ENCODE measurements around the gene RGPD8. TPM values are rescaled to one million over a fixed set of nuclear protein-coding genes. Genes with fewer than 3 reads are reported as not detected.

Gene RGPD8
- 1.4 and 1.8 TPM in 2 replicates for total RNA-seq

DNA sequence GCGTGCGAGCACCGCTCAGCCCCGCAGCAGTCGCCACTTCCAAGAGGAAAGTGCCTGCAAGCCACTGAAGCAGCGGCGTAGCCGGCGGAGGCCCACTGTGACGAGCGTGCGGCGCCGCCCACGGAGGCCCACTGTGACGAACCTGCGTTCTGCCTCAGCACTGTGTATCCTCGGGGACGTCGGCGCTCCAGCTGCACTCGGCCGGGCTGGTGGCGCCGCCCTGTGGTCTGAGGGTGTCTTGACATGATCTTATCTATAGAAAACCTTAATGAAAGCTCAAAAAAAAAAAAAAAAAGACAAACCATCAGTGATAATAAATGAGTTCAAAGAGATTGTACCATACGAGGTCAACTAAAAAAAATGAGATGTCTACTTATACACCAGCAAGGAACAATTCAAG is at the start of gene RGPD8:
Gene RGPD8, minus strand, starts transcription at position 166 of the 400 bp plus-strand sequence. CDS start 192 bp downstream, outside the sequence.

DNA sequence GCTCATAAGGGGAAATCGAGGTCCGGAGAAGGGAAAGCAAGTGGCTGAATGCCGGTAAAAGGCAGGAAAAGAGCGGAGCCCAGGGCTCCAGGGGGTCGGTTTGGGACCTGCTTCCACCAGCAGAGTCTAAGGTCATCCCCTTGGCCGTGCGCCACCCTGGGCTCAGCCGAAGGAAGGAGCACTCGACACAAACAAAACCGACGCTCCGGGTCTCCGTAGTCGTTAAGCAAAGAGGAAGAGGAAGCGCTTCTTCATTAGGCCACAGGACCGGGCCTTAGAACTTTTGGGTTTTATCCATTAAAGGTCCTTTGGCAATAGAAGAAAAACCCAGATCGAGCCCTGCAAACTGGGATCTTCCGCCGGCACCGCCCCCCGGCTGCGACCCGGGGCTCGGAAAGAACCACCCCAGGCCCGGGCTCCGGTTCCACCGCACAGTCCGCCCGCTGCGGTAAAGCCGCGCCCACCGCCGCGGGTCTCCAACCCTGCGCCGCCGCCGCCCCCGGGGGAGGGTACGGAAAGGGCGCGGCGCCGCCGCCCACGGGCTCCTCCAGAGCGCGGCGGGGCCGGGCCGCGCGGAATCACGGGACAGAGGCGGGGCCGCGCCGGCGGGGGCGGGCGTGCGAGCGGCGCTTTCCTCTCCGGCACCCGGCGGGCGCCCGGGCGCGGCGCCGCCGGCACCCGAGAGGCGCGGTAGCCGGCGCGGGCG is 48.2 kb upstream of the RGPD8 start, which contains the start of gene TTL:
Gene TTL, plus strand, starts transcription at position 629 of the 706 bp plus-strand sequence. CDS start 189 bp downstream, outside the sequence.

Other genes with a start within 250 kb of the RGPD8 start
- 1.7 and 3.2 TPM in 2 replicates for gene ZC3H8, start 178.6 kb downstream of the RGPD8 start, total RNA-seq
- 0.86 and 3.5 TPM in 2 replicates for gene ZC3H6, start 158.0 kb downstream of the RGPD8 start, total RNA-seq
- gene TTL, start 48.5 kb upstream of the RGPD8 start, total RNA-seq, result 42.4 and 48.4 TPM in 2 replicates
- 9.2 and 11.3 TPM in 2 replicates for gene POLR1B, start 108.8 kb upstream of the RGPD8 start, total RNA-seq
- gene CHCHD5, start 151.0 kb upstream of the RGPD8 start, total RNA-seq, result 19.3 and 43.5 TPM in 2 replicates
- gene SLC20A1, start 212.3 kb upstream of the RGPD8 start, total RNA-seq, result 226 and 235 TPM in 2 replicates

Data from myometrial cell (primary cell).